Body of pancreas (tissue), 4 donors: Measurements from ENCODE around the gene ARHGAP27.

Source experiments
- CTCF ChIP-seq, 7 experiments: fragments of 450-650 bp in 4 of 7; fragments of 200-600 bp in 3 of 7; sonication (generic) in 3 of 7; IDR thresholded peaks; one replicate each; pipeline ENCODE4 v1.5.1; 2016 to 2019; ENCODE audit warnings: antibody characterized with exemption in 7 of 7
- POLR2A ChIP-seq, 3 donors: fragments of 450-650 bp; IDR thresholded peaks; one replicate each; pipeline ENCODE4 v1.6.1; 2016; ENCODE audit warnings: antibody characterized with exemption in 3 of 3, mild to moderate bottlenecking in 2 of 3

- TF ChIP-seq CTCF (IDR thresholded peaks at IDR 0.05): no peak
- no peak for TF ChIP-seq POLR2A (IDR thresholded peaks at IDR 0.05)
These were observed 23.0 kb downstream of the ARHGAP27 start for GRCh38 chr17:45409659-45410076.
